H9 (cell line): Measurements from ENCODE around the gene RNU6-1. TPM values are rescaled to one million over a fixed set of nuclear protein-coding genes. Genes with fewer than 3 reads are reported as not detected.

ENCODE experiments used
- DNase-seq: peaks from one replicate; pipeline ENCODE4 v3.0.0-alpha.2; 2017
- H2AFZ ChIP-seq: one replicate; pipeline ENCODE4 v1.6.1; 2013; ENCODE audit warnings: mild to moderate bottlenecking, low read length, control low read depth, moderate library complexity
- H2AK5ac ChIP-seq: 2 replicates; pipeline ENCODE4 v1.6.1; 2013; ENCODE audit warnings: low read length, control low read depth, mixed read lengths; ENCODE audit not compliant: insufficient read length
- H2BK120ac ChIP-seq: one replicate; pipeline ENCODE4 v1.6.1; 2013; ENCODE audit warnings: low read depth, mild to moderate bottlenecking, low read length, control low read depth, inconsistent platforms; ENCODE audit not compliant: poor library complexity, severe bottlenecking
- H2BK12ac ChIP-seq: 2 replicates; pipeline ENCODE4 v1.6.1; 2013; ENCODE audit warnings: low read length, control low read depth, mixed read lengths, low read depth; ENCODE audit not compliant: insufficient read length
- H2BK15ac ChIP-seq: 2 replicates; pipeline ENCODE4 v1.6.1; 2013; ENCODE audit warnings: low read depth, low read length, control low read depth
- H2BK20ac ChIP-seq: one replicate; pipeline ENCODE4 v1.6.1; 2013; ENCODE audit warnings: low read depth, mild to moderate bottlenecking, low read length, control low read depth, inconsistent platforms; ENCODE audit not compliant: poor library complexity, severe bottlenecking
- H2BK5ac ChIP-seq: 2 replicates; pipeline ENCODE4 v1.6.1; 2013; ENCODE audit warnings: low read length, control low read depth, mixed read lengths; ENCODE audit not compliant: insufficient read length
- H3K14ac ChIP-seq: 2 replicates; pipeline ENCODE4 v1.6.1; 2013; ENCODE audit warnings: low read length, control low read depth; ENCODE audit not compliant: insufficient read depth
- H3K18ac ChIP-seq: 2 replicates; pipeline ENCODE4 v1.6.1; 2013; ENCODE audit warnings: low read depth, mild to moderate bottlenecking, mixed read lengths, low read length, control low read depth; ENCODE audit not compliant: insufficient read length
- H3K23ac ChIP-seq: 2 replicates; pipeline ENCODE4 v1.6.1; 2013; ENCODE audit warnings: low read length, control low read depth, mixed read lengths, low read depth; ENCODE audit not compliant: insufficient read length
- H3K23me2 ChIP-seq: 2 replicates; pipeline ENCODE4 v1.6.1; 2013; ENCODE audit warnings: low read depth, mild to moderate bottlenecking, mixed read lengths, low read length, control low read depth; ENCODE audit not compliant: insufficient read length, poor library complexity, severe bottlenecking
- H3K27ac ChIP-seq: 2 replicates; pipeline ENCODE4 v1.5.1; 2013; ENCODE audit warnings: low read length, control low read depth, mixed read lengths, low read depth; ENCODE audit not compliant: insufficient read length
- H3K27me3 ChIP-seq: 2 replicates; pipeline ENCODE4 v1.6.1; 2013; ENCODE audit warnings: low read length, control low read depth, inconsistent platforms; ENCODE audit not compliant: insufficient read depth
- H3K4ac ChIP-seq: 2 replicates; pipeline ENCODE4 v1.6.1; 2013; ENCODE audit warnings: low read depth, mild to moderate bottlenecking, control low read depth, inconsistent platforms, low read length, moderate library complexity
- H3K4me1 ChIP-seq: 2 replicates; pipeline ENCODE4 v1.6.1; 2013; ENCODE audit warnings: low read length, control low read depth, inconsistent platforms; ENCODE audit not compliant: insufficient read depth
- H3K4me2 ChIP-seq: 2 replicates; pipeline ENCODE4 v1.6.1; 2013; ENCODE audit warnings: low read length, control low read depth, mixed read lengths; ENCODE audit not compliant: insufficient read length, insufficient read depth
- H3K56ac ChIP-seq: 2 replicates; pipeline ENCODE4 v1.6.1; 2013; ENCODE audit warnings: low read depth, mild to moderate bottlenecking, mixed read lengths, low read length, control low read depth; ENCODE audit not compliant: insufficient read length
- H3K79me1 ChIP-seq: 2 replicates; pipeline ENCODE4 v1.6.1; 2013; ENCODE audit warnings: low read depth, mild to moderate bottlenecking, moderate library complexity, low read length, control low read depth, inconsistent platforms; ENCODE audit not compliant: insufficient read depth, poor library complexity, severe bottlenecking
- H3K79me2 ChIP-seq: 2 replicates; pipeline ENCODE4 v1.6.1; 2013; ENCODE audit warnings: low read length, control low read depth, inconsistent platforms; ENCODE audit not compliant: insufficient read depth
- H3K9ac ChIP-seq: 2 replicates; pipeline ENCODE4 v1.6.1; 2013; ENCODE audit warnings: low read length, control low read depth, mixed read lengths; ENCODE audit not compliant: insufficient read length; ENCODE audit errors: extremely low read depth
- H3K9me3 ChIP-seq: one replicate; pipeline ENCODE4 v1.6.1; 2013; ENCODE audit warnings: low read depth, low read length, inconsistent platforms; ENCODE audit not compliant: control insufficient read depth
- H3T11ph ChIP-seq: one replicate; pipeline ENCODE4 v1.6.1; 2013; ENCODE audit warnings: mild to moderate bottlenecking, low read length, control low read depth, inconsistent platforms
- H4K20me1 ChIP-seq: one replicate; pipeline ENCODE4 v1.6.1; 2013; ENCODE audit not compliant: control insufficient read depth, insufficient read length, insufficient read depth
- H4K5ac ChIP-seq: 2 replicates; pipeline ENCODE4 v1.6.1; 2013; ENCODE audit warnings: low read depth, mild to moderate bottlenecking, mixed read lengths, low read length, control low read depth; ENCODE audit not compliant: insufficient read length
- H4K8ac ChIP-seq: replicated peaks from 2 replicates; pipeline ENCODE4 v1.6.1; 2013; ENCODE audit warnings: low read length, control low read depth, mixed read lengths, low read depth; ENCODE audit not compliant: insufficient read length
- H4K91ac ChIP-seq: 2 replicates; pipeline ENCODE4 v1.6.1; 2013; ENCODE audit warnings: low read depth, mild to moderate bottlenecking, moderate library complexity, mixed read lengths, low read length, control low read depth; ENCODE audit not compliant: insufficient read length
- H3K27ac Mint-ChIP-seq, 3 experiments: 2 replicates in 2 of 3; 3 replicates in 1 of 3; pipeline ENCODE4 v1.8.0; 2020 to 2021; ENCODE audit warnings: mixed read lengths in 3 of 3, mild to moderate bottlenecking in 1 of 3, moderate library complexity in 1 of 3
- H3K27me3 Mint-ChIP-seq: 2 replicates; pipeline ENCODE4 v1.8.0; 2021; ENCODE audit warnings: low read depth, mild to moderate bottlenecking, moderate library complexity, mixed read lengths
- H3K36me3 Mint-ChIP-seq, 3 experiments: 2 replicates in 2 of 3; 3 replicates in 1 of 3; pipeline ENCODE4 v1.8.0; 2020 to 2021; ENCODE audit warnings: low read depth in 3 of 3, mixed read lengths in 3 of 3; ENCODE audit not compliant: insufficient read depth in 1 of 3
- H3K4me1 Mint-ChIP-seq, 2 experiments: 2 replicates each; pipeline ENCODE4 v1.8.0; 2020; ENCODE audit warnings: mixed read lengths in 2 of 2
- H3K4me3 Mint-ChIP-seq, 2 experiments: 2 replicates in 1 of 2; 3 replicates in 1 of 2; pipeline ENCODE4 v1.8.0; 2020 to 2021; ENCODE audit warnings: mild to moderate bottlenecking in 2 of 2, mixed read lengths in 2 of 2, moderate library complexity in 1 of 2
- H3K9me3 Mint-ChIP-seq, 2 experiments: 2 replicates in 1 of 2; 3 replicates in 1 of 2; pipeline ENCODE4 v1.8.0; 2020; ENCODE audit warnings: mild to moderate bottlenecking in 2 of 2, mixed read lengths in 2 of 2, moderate library complexity in 1 of 2
- CTCF ChIP-seq: fragments of 200-600 bp; sonication (generic); conservative IDR thresholded peaks from 3 replicates; pipeline ENCODE4 v1.8.0; 2021; ENCODE audit warnings: antibody characterized with exemption, mild to moderate bottlenecking
- WGBS: extraction: QIAGEN DNeasy Blood & Tissue Kit; methylation state at CpG from one replicate; pipeline ENCODE4 v1.1.7; 2013; ENCODE audit warnings: missing lambda C conversion rate, low lambda C conversion rate, mixed read lengths; ENCODE audit not compliant: insufficient read length; ENCODE audit errors: extremely low coverage; 5-methylcytosine and 5-hydroxymethylcytosine counted together
- total RNA-seq: library from RNA; stranded (reverse); gene quantifications from 2 replicates; pipeline ENCODE4 v1.2.1, GENCODE V29; 2021

Gene RNU6-1
- total RNA-seq, 1 experiment from 2014 or later, result not detected

GRCh38 chr15:67865766-67866165 is 25.9 kb upstream of the RNU6-1 start:
- TF ChIP-seq CTCF, result no peak
- Histone ChIP-seq H4K91ac (no peak overlapping the region), H2AK5ac (no peak overlapping the region), H3K23me2 (no peaks in the 10 kb centered on the region), H2BK120ac (no peak overlapping the region), H2AFZ (no peak overlapping the region), H3K27ac (no peak overlapping the region), H3K18ac (no peak overlapping the region), H3K14ac (no peak overlapping the region), H4K5ac (no peak overlapping the region), H3K9me3 (no peaks in the 10 kb centered on the region), H4K20me1 (no peaks in the 10 kb centered on the region), H3K4me1 (no peaks in the 10 kb centered on the region; the same call in 1 of the 2 replicates), H3K79me1 (no peaks in the 10 kb centered on the region), H3T11ph (no peak overlapping the region), H2BK15ac (no peak overlapping the region), H3K9ac (no peak overlapping the region), H3K56ac (no peak overlapping the region), H3K4ac (no peak overlapping the region), H3K23ac (no peak overlapping the region), H3K4me2 (no peak overlapping the region), H3K79me2 (no peaks in the 10 kb centered on the region), H3K27me3 (no peaks in the 10 kb centered on the region), H2BK20ac (no peak overlapping the region), H2BK12ac (no peak overlapping the region), H2BK5ac (no peak overlapping the region), H4K8ac (no peak overlapping the region)
- H3K27ac Mint-ChIP-seq, result peak overlapping the region in 2 of 3 experiments; percentile 20 to 52; a peak in 3 of 7 replicates
- no peak overlapping the region for H3K4me3 Mint-ChIP-seq
- no peak for DNase-seq
- H3K27me3 Mint-ChIP-seq, result peaks cover 22% of the 10 kb centered on the region
- peaks cover 1 to 10% (median 8%) of the 10 kb centered on the region in 3 experiments; a peak in 4 of 7 replicates for H3K36me3 Mint-ChIP-seq
- peaks cover 14% of the 10 kb centered on the region in 2 experiments for H3K9me3 Mint-ChIP-seq
- WGBS, result no CpG with 5 or more reads among the region's 4 CpGs
- peaks cover 18 to 19% of the 10 kb centered on the region in 2 experiments for H3K4me1 Mint-ChIP-seq
